GM18520 (cell line): ENCODE results near the gene SNAI1.
"Not testable (repeated sequence)": the region's sequence is repeated elsewhere in the genome, so short reads cannot be mapped to it uniquely, and the experiment has no call there.

ENCODE experiments used
- ATAC-seq: cut with Tn5 transposase; IDR thresholded peaks from one replicate; pipeline ENCODE4 v1.9.1; 2021; ENCODE audit not compliant: unreplicated experiment

Gene SNAI1

DNA sequence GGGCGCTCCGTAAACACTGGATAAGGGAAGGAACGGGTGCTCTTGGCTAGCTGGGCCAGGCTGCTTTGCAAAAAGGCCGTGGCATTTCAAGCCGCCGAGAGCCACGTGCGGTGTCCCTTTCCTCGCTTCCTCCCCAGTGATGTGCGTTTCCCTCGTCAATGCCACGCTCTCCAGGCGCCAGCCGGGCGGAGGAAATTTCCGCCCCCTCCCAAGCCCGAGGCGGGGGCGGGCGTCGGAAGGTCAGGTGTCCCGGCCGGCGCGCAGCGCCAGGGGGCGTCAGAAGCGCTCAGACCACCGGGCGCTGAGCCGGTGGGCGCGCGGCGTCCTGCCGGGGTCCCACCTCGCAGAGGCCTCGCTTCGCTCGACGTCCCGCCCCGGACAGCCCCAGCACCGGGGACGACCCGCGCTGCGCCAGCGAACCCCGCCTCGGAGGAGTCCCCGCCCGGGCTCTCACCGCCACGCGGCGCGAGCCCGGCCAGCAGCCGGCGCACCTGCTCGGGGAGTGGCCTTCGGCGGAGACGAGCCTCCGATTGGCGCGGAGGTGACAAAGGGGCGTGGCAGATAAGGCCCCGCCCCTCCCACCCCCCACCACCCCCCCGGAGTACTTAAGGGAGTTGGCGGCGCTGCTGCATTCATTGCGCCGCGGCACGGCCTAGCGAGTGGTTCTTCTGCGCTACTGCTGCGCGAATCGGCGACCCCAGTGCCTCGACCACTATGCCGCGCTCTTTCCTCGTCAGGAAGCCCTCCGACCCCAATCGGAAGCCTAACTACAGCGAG, at the start of gene SNAI1:
Gene SNAI1 (plus strand): TSS at position 635 of the 777 bp plus-strand sequence. CDS start 80 bp downstream, at position 715.
- ATAC-seq: peak; percentile 75

- ATAC-seq: no peak
Measured at GRCh38 chr20:49935746-49936152, 47.0 kb upstream of the SNAI1 start.

DNA sequence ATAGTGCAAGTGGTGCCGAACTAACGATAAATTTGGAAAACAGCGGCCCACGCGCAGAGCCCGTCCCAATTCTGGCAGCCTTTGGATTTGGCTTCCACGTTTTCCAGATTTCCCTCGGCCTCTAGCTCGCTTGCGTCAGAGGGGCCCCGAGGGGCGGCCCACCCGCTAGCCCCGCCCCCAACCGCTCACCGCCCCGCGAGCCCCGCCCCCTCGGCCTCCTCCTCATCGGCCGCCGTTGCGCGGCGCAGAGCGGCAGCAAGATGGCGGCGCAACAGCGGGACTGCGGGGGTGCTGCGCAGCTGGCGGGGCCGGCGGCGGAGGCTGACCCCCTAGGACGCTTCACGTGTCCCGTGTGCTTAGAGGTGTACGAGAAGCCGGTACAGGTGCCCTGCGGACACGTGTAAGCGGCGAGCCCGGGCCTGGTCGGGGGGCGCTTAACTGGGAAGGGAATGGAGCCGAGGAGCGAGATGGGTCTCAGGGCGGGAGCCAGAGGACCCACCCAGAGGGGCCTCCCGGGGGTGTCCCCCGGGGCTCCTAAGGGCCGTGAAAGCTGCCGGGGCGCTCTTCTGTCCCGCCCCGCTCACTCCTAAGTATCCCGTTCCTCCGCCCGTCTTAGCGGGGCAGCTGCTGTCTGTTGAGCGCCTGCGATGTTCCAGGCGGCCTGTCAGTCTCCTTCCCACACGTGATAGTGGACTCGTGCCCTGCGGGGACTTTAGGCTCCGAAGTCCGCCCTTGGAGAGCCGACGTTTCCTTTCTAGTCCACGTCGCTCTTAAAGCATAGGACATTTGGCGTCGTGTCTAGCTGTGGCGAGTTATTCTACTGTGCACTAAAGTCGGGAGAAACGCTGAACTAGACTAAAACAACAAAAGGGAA, 46.4 kb upstream of the SNAI1 start, which contains the start of gene RNF114:
Gene RNF114 (plus strand): TSS at position 245 of the 874 bp plus-strand sequence. CDS start 16 bp downstream, at position 261.
- ATAC-seq: peak; percentile 42

DNA sequence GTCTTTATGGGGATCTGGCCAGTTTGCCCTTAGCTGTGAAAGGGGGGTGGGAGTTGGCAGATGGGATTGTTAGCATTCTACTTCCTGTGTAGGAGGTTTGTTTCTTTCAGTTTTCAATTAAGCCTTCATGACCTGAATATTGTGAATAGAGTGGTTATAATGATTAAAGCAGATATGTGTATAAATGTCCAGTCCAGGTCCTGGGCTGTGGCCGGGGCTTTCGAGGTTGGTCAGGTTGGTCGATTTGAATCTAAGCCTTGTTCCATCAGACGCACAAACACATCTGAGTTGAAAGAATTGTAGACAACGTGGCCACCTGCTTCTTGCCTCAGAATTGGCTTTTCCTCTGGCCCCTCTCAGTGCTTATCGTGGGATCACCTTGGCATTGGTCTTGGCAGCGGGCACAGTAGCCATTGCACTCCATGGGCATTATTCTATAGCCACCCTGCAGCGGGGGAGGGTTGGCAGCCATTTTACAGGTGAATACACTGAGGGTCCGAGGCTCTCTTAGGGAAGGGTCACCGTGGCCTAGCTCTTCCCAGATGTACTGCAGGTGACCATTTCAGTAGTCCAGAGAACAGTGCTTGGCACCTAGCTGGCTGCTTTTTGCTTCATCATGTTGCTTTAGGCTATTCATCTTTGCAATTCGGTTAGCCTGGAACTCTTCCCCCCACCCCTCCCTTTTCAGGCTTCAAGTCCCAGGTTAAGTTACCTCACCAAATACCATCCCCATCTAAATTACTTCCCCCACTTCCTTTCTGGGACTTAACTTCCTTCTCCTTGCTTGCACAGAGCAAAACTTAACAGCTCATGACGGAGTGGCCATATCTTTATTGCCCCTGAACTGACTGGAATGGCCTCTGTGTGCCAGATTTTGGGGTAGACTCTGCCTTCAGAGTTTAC, 45.5 kb upstream of the SNAI1 start:
- no peak for ATAC-seq

GRCh38 chr20:49938173-49939163, 44.3 kb upstream of the SNAI1 start:
- no peak for ATAC-seq

DNA sequence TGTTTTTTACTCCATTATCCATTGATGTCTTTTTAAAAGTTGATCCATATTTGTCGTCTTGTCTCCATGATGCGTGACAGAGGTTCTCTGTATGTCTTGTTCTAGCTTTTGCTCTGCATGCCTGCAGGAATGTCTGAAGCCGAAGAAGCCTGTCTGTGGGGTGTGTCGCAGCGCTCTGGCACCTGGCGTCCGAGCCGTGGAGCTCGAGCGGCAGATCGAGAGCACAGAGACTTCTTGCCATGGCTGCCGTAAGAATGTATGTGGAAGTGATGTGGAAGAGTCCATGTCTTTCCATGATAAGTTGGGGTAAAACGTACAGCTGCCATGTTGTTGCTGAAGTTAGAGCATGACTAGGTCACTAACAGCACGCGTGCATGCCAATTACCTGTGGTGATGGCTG, 41.3 kb upstream of the SNAI1 start:
- no peak for ATAC-seq

DNA sequence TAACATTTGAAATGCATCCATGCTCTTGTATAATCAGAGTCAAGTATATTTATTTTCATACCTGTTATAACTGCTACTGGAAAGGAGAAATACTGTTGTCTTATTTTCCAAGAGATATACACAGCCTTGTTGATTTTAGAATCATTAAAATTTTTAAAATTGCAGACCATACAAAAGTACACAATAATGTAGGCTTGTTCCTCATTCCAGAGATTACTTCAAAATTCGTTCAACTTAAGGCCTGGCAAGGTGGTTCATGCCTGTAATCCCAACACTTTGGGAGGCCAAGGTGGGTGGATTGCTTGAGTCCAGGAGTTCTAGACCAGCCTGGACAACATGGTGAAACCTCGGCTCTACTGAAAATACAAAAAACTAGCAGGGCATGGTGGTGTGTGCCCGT, 40.5 kb upstream of the SNAI1 start:
- no peak for ATAC-seq

- ATAC-seq: no peak
Measured at GRCh38 chr20:49942942-49943341, 39.8 kb upstream of the SNAI1 start.

- ATAC-seq: no peak
Measured at GRCh38 chr20:49945306-49945700, 37.5 kb upstream of the SNAI1 start.

- ATAC-seq: no peak
Measured at GRCh38 chr20:49945701-49946477, 36.9 kb upstream of the SNAI1 start.

DNA sequence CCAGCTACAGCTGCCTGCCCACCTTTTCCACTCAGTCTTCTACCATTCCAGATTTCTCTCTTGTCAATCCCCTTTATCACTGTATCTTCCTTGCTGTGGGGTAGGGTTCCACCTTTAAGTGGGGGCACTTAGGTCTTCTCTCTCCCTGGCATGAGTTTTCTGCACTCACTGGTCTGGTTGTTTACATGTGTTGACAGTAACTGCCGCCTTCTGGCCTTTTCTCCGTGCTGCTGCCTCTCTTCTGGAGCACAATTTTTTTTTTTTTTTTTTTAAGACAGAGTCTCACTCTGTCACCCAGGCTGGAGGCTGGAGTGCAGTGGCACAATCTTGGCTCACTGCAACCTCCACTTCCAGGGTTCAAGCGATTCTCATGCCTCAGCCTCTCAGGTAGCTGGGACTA, 34.6 kb upstream of the SNAI1 start:
- no peak for ATAC-seq

- ATAC-seq: no peak
Measured at GRCh38 chr20:49948809-49949507, 33.8 kb upstream of the SNAI1 start.

- ATAC-seq: no peak
Measured at GRCh38 chr20:49951151-49951550, 31.6 kb upstream of the SNAI1 start.

DNA sequence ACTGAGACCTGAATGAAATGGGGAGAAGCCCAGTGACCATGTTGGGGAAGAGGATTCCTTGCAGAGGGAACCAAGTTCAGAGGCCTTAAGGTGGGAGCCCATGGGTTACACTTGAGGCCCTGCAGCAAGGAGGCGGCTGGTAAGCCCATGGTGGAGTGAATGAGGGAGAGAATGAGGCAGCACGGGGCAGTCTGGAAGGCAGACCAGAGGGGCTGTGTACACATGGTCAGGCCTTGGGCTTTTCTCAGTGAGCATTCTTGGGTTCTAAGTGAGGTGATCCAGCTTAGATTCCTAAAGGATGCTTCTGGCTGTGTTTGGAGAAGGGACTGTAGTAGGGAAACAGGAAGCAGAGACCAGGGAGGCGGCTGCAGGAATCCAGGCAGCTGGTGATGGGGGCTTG, 27.6 kb upstream of the SNAI1 start:
- ATAC-seq: no peak

GRCh38 chr20:49955830-49956396, 26.9 kb upstream of the SNAI1 start:
- ATAC-seq: not testable (repeated sequence)

GRCh38 chr20:49956689-49957088, 26.1 kb upstream of the SNAI1 start:
- ATAC-seq: no peak

DNA sequence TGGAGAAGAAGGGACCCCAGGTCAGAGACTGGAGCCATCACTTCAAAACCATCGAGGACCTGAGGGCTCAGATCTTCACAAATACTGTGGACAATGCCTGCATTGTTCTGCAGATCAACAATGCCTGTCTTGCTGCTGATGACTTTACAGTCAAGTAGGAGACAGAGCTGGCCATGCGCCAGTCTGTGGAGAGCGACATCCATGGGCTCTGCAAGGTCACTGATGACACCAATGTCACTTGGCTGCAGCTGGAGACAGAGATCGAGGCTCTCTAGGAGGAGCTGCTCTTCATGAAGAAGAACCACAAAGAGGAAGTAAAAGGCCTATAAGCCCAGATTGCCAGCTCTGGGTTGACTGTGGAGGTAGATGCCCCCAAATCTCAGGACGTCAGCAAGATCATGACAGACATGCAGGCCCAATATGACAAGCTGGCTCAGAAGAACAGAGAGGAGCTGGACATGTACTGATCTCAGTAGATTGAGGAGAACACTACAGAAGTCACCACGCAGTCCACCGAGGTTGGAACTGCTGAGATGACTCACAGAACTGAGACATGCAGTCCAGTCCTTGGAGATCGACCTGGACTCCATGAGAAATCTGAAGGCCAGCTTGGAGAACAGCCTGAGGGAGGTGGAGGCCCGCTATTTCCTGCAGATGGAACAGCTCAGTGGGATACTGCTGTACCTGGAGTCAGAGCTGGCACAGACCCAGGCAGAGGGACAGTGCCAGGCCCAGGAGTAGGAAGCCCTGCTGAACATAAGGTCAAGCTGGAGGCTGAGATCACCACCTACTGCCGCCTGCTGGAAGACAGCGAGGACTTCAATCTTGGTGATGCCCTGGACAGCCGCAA, 25.5 kb upstream of the SNAI1 start:
- ATAC-seq: not testable (repeated sequence)
